ENCODE results near the gene RNU5B-1.

Gene RNU5B-1

DNA sequence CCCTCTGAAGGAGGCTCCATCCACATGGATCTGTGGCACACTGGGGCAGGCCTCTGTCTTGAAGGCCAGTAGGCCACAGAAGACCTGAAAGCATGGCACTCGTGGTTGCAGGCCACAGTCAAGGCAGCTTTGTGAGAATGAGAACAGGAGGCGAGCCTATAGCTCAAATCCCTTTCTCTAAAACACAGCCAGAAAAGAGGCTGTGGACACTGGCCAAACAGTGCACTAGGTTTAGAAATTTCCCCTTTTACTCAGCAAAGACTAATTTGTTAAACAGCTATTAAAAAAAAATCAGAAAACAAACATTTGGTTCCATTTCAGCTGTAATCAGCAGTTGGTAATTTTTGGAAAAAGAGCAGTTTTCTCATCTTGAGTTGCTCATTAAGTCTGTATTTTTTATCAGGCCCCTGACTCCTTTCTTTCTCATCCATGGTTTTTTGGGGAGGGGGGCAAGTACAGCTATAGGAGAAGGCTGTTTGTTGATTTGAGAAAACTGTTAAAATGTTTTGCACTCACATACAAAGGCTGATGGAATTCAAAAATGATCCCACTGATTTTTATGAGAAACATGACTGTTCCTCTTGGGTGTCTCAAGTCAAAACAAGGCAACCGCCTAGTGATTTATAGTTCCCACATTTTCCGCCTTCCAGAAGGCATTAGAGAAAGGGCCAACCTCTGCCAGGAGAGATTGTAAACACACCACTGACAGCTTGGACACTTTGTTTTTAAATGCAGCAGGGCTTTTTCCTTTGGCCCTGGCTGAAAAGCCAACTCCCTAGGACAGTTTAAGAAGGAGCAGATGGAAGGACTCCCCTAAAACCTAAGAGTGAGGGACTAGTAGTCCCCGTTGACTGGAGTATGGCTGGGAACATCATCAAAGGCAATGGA, 45.9 kb upstream of the RNU5B-1 start:
- no peak overlapping the region for H2AFZ ChIP-seq (ENCODE audit: low read depth, low read length, severe bottlenecking)
- H3K36me3 ChIP-seq (ENCODE audit: low read length), result no peaks in the 10 kb centered on the region
- no peaks in the 10 kb centered on the region for H4K20me1 ChIP-seq (ENCODE audit: low read depth, low read length)
- H3F3A ChIP-seq (ENCODE audit: insufficient read depth), result no peaks in the 10 kb centered on the region
- no peaks in the 10 kb centered on the region for H3K9me3 ChIP-seq (ENCODE audit: insufficient read depth, low read length)
- H3K4me3 ChIP-seq (ENCODE audit: insufficient read depth, low read length, poor library complexity, severe bottlenecking), result no peak overlapping the region
- no peak overlapping the region for H3K4me2 ChIP-seq (ENCODE audit: low read depth, low read length, poor library complexity, severe bottlenecking)
- H3K9ac ChIP-seq (ENCODE audit: low read length), result no peak overlapping the region
- no peaks in the 10 kb centered on the region for H3K27me3 ChIP-seq (ENCODE audit: low read length)
- TF ChIP-seq, protein P1, sequence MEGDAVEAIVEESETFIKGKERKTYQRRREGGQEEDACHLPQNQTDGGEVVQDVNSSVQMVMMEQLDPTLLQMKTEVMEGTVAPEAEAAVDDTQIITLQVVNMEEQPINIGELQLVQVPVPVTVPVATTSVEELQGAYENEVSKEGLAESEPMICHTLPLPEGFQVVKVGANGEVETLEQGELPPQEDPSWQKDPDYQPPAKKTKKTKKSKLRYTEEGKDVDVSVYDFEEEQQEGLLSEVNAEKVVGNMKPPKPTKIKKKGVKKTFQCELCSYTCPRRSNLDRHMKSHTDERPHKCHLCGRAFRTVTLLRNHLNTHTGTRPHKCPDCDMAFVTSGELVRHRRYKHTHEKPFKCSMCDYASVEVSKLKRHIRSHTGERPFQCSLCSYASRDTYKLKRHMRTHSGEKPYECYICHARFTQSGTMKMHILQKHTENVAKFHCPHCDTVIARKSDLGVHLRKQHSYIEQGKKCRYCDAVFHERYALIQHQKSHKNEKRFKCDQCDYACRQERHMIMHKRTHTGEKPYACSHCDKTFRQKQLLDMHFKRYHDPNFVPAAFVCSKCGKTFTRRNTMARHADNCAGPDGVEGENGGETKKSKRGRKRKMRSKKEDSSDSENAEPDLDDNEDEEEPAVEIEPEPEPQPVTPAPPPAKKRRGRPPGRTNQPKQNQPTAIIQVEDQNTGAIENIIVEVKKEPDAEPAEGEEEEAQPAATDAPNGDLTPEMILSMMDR (IDR thresholded peaks at IDR 0.05; ENCODE audit: insufficient read depth, low read length, poor library complexity, severe bottlenecking), result no peak
- TF ChIP-seq EZH2phosphoT487 (conservative IDR thresholded peaks at IDR 0.05; ENCODE audit: low read length), result no peak
- H3K9me2 ChIP-seq (replicated peaks; ENCODE audit: insufficient read depth, low read length), result no peaks in the 10 kb centered on the region
- H3K79me2 ChIP-seq (ENCODE audit: insufficient read depth, low read length), result no peaks in the 10 kb centered on the region
- no peak overlapping the region for H3K27ac ChIP-seq (ENCODE audit: low read depth, low read length)

DNA sequence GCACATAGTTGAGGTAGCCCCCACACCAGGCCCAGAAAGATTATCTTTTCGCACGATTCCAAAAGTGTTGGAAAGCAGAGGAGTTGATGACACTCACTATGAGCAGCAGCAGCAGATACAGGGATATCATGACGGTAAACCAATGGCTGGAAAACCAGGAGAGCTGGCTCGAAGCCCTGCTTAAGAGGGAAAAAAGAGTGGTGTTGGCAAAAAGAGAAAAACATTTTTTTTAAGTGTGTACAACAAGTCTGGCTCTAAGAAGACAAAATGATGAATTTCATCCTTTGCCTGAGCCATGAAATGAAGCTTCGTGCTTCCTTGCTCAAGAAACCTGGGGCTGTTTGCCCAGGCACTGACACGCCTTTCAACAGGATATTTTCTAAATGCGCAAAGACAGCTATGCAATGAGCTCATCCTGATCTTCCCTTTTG, 45.1 kb upstream of the RNU5B-1 start:
- Histone ChIP-seq H4K20me1 (ENCODE audit: low read depth, low read length) (no peaks in the 10 kb centered on the region), H3K9me3 (ENCODE audit: insufficient read depth, low read length) (no peaks in the 10 kb centered on the region), H3K9me2 (replicated peaks; ENCODE audit: insufficient read depth, low read length) (no peaks in the 10 kb centered on the region), H3K27me3 (ENCODE audit: low read length) (no peaks in the 10 kb centered on the region), H3K4me2 (ENCODE audit: low read depth, low read length, poor library complexity, severe bottlenecking) (no peak overlapping the region), H3F3A (ENCODE audit: insufficient read depth) (no peaks in the 10 kb centered on the region), H2AFZ (ENCODE audit: low read depth, low read length, severe bottlenecking) (no peak overlapping the region), H3K36me3 (ENCODE audit: low read length) (no peaks in the 10 kb centered on the region), H3K4me3 (ENCODE audit: insufficient read depth, low read length, poor library complexity, severe bottlenecking) (no peak overlapping the region), H3K27ac (ENCODE audit: low read depth, low read length) (no peak overlapping the region), H3K9ac (ENCODE audit: low read length) (no peak overlapping the region), H3K79me2 (ENCODE audit: insufficient read depth, low read length) (no peaks in the 10 kb centered on the region)
- TF ChIP-seq, protein P1 (IDR thresholded peaks at IDR 0.05; ENCODE audit: insufficient read depth, low read length, poor library complexity, severe bottlenecking), result no peak
- TF ChIP-seq EZH2phosphoT487 (conservative IDR thresholded peaks at IDR 0.05; ENCODE audit: low read length), result no peak

DNA sequence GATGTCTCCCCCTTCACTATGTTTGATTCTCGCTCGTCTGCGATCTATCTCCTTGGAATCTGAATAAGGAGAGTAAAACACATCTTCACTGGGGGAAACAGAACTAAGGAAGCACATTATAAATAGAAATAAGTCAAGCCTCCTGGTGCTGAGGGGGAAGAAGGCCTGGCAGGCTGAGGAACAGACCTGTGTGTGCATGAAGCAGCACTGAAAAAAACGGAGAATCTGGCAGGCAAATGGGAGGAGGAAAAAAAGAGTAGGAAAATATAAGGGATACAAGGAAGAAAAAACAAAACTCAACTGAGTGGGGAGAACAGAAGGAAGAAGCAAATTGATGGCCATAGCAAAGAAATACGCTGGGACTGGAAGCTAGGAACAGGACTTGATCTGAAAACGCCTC, 43.5 kb upstream of the RNU5B-1 start:
- Histone ChIP-seq H4K20me1 (ENCODE audit: low read depth, low read length) (no peaks in the 10 kb centered on the region), H3K9me2 (replicated peaks; ENCODE audit: insufficient read depth, low read length) (no peaks in the 10 kb centered on the region), H3K4me2 (ENCODE audit: low read depth, low read length, poor library complexity, severe bottlenecking) (no peak overlapping the region), H3F3A (ENCODE audit: insufficient read depth) (no peaks in the 10 kb centered on the region), H3K4me3 (ENCODE audit: insufficient read depth, low read length, poor library complexity, severe bottlenecking) (no peak overlapping the region), H3K79me2 (ENCODE audit: insufficient read depth, low read length) (no peaks in the 10 kb centered on the region), H3K9me3 (ENCODE audit: insufficient read depth, low read length) (no peaks in the 10 kb centered on the region), H3K27me3 (ENCODE audit: low read length) (no peaks in the 10 kb centered on the region), H3K27ac (ENCODE audit: low read depth, low read length) (no peak overlapping the region), H3K9ac (ENCODE audit: low read length) (no peak overlapping the region), H3K36me3 (ENCODE audit: low read length) (no peaks in the 10 kb centered on the region), H2AFZ (ENCODE audit: low read depth, low read length, severe bottlenecking) (no peak overlapping the region)
- TF ChIP-seq EZH2phosphoT487 (conservative IDR thresholded peaks at IDR 0.05; ENCODE audit: low read length), result no peak
- TF ChIP-seq, protein P1 (IDR thresholded peaks at IDR 0.05; ENCODE audit: insufficient read depth, low read length, poor library complexity, severe bottlenecking), result no peak

Measured in SU-DHL-6 (cell line).